ENCODE results near the gene VWC2L.

- TF ChIP-seq, protein P1, sequence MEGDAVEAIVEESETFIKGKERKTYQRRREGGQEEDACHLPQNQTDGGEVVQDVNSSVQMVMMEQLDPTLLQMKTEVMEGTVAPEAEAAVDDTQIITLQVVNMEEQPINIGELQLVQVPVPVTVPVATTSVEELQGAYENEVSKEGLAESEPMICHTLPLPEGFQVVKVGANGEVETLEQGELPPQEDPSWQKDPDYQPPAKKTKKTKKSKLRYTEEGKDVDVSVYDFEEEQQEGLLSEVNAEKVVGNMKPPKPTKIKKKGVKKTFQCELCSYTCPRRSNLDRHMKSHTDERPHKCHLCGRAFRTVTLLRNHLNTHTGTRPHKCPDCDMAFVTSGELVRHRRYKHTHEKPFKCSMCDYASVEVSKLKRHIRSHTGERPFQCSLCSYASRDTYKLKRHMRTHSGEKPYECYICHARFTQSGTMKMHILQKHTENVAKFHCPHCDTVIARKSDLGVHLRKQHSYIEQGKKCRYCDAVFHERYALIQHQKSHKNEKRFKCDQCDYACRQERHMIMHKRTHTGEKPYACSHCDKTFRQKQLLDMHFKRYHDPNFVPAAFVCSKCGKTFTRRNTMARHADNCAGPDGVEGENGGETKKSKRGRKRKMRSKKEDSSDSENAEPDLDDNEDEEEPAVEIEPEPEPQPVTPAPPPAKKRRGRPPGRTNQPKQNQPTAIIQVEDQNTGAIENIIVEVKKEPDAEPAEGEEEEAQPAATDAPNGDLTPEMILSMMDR (IDR thresholded peaks at IDR 0.05; ENCODE audit: insufficient read depth, low read length): no peak
- TF ChIP-seq REST (IDR thresholded peaks at IDR 0.05; ENCODE audit: insufficient replicate concordance, low read depth): no peak
- no peak for TF ChIP-seq POLR2AphosphoS5 (IDR thresholded peaks at IDR 0.05; ENCODE audit: low read depth)
- no peak for TF ChIP-seq SPI1 (IDR thresholded peaks at IDR 0.05; ENCODE audit: borderline replicate concordance, low read depth)
- no peak for TF ChIP-seq GABPA (IDR thresholded peaks at IDR 0.05; ENCODE audit: low read depth)
These were observed 96.2 kb downstream of the VWC2L start for GRCh38 chr2:214507032-214507431.

All from HL-60 (cell line).